ENCODE data around the gene SIRT1. TPM values are rescaled to one million over a fixed set of nuclear protein-coding genes. Genes with fewer than 3 reads are reported as not detected.

Gene SIRT1
- total and polyA plus RNA-seq, 9 of the 15 experiments (the other 6 are each of a cell fraction or from before 2014, with no cell fraction given): 7.8 to 25.8 (median 19.1) TPM

GRCh38 chr10:67884313-67884841 lies at the start of gene SIRT1 (continued):
- peak; percentile 72 for TF ChIP-seq CTCFL (IDR thresholded peaks at IDR 0.05; ENCODE audit: borderline replicate concordance, insufficient read depth, low read depth, low read length, poor library complexity, severe bottlenecking)
- no peak for TF ChIP-seq SRSF7 (optimal IDR thresholded peaks at IDR 0.05; ENCODE audit: low read depth, low read length)
- peak; percentile 71 for TF ChIP-seq GMEB1 (CRISPR knock-in tag; IDR thresholded peaks at IDR 0.05)
- TF ChIP-seq E4F1 (CRISPR knock-in tag; IDR thresholded peaks at IDR 0.05; ENCODE audit: borderline replicate concordance): peak; percentile 74; the same call in 1 of the 2 replicates
- peak; percentile 83; the same call in 1 of the 2 replicates for TF ChIP-seq FOXP4 (CRISPR knock-in tag; IDR thresholded peaks at IDR 0.05; ENCODE audit: borderline replicate concordance)
- TF ChIP-seq ZNF395 (CRISPR knock-in tag; IDR thresholded peaks at IDR 0.05): peak; percentile 87
- TF ChIP-seq AFF4 (CRISPR knock-in tag; IDR thresholded peaks at IDR 0.05): peak; percentile 85
- no peak for TF ChIP-seq MEIS2 (IDR thresholded peaks at IDR 0.05; ENCODE audit: partially characterized antibody)

Data from K562 (cell line).